ENCODE data around the gene DNAJB9. TPM values are rescaled to one million over a fixed set of nuclear protein-coding genes. Genes with fewer than 3 reads are reported as not detected.

The DNAJB9 gene
- polyA plus RNA-seq, 3 donors, result 18.1 to 20.7 (median 18.4) TPM

DNA sequence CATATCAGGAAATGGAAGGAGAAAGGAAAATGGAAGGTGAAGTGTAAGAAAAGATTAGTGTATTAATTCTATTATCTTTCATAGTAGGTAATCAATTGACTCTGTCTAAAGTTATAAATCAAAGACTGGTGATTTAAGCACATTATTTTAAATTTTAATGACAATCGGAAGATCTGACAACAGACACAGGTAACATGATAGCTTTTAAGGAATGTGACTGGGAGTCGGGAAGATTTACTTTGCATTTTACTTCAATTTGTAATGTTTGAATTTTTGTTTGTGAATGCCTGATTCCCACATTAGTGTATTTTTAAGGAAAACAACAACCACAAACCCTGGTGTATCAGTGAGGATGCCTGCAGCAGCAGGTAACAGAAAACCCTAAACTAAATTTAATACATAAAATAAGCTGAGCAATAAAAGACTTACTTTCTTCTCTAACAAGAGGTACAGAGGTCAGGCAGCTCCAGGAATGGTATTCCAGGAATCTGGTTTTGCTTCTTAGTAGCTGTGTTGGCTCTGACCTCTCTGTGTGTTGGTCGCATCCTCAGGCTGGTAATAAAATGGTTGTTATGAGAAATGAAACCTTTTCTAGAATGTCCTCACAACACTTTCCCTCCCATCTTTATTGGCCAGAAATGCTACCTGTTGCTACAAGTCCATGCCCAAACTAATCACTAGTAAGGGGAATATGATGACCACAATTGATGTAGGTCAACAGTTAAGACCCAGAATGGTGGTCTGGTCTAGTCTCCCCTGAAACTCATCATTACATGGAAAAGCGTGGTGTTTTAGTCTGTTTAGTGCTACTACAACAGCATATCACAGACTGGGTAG lies 12.2 kb downstream of the DNAJB9 start:
- Histone ChIP-seq H3K79me2 (ENCODE audit: insufficient read depth, low read length) (no peaks in the 10 kb centered on the region), H3K36me3 (replicated peaks in 1 of 2; ENCODE audit: control insufficient read depth in 1 of 2, insufficient read depth in 2 of 2, low read length in 2 of 2) (peaks cover 5 to 15% of the 10 kb centered on the region in 2 donors), H4K20me1 (ENCODE audit: insufficient read depth, low read length) (no peaks in the 10 kb centered on the region), H3K27ac (ENCODE audit: low read depth in 1 of 2, low read length in 2 of 2) (no peak overlapping the region), H3K4me3 (replicated peaks in 1 of 3; ENCODE audit: low read depth in 2 of 3, low read length in 3 of 3) (no peak overlapping the region), H3K4me1 (ENCODE audit: control insufficient read depth in 1 of 2, insufficient read depth in 2 of 2, low read length in 2 of 2) (no peaks in the 10 kb centered on the region), H3K4me2 (replicated peaks; ENCODE audit: extremely low read depth, low read length, poor library complexity, severe bottlenecking) (no peak overlapping the region), H3K9ac (ENCODE audit: insufficient read depth, low read length, poor library complexity, severe bottlenecking) (no peak overlapping the region), H2AFZ (ENCODE audit: insufficient read depth, low read depth, low read length, poor library complexity, severe bottlenecking) (no peak overlapping the region), H3K9me3 (replicated peaks in 1 of 2; ENCODE audit: control insufficient read depth in 1 of 2, insufficient read depth in 1 of 2, low read length in 2 of 2) (peaks cover 13 to 17% of the 10 kb centered on the region in 2 donors), H3K27me3 (ENCODE audit: control insufficient read depth in 2 of 2, insufficient read depth in 2 of 2, low read length in 2 of 2) (no peaks in the 10 kb centered on the region)
- TF ChIP-seq, protein P1, sequence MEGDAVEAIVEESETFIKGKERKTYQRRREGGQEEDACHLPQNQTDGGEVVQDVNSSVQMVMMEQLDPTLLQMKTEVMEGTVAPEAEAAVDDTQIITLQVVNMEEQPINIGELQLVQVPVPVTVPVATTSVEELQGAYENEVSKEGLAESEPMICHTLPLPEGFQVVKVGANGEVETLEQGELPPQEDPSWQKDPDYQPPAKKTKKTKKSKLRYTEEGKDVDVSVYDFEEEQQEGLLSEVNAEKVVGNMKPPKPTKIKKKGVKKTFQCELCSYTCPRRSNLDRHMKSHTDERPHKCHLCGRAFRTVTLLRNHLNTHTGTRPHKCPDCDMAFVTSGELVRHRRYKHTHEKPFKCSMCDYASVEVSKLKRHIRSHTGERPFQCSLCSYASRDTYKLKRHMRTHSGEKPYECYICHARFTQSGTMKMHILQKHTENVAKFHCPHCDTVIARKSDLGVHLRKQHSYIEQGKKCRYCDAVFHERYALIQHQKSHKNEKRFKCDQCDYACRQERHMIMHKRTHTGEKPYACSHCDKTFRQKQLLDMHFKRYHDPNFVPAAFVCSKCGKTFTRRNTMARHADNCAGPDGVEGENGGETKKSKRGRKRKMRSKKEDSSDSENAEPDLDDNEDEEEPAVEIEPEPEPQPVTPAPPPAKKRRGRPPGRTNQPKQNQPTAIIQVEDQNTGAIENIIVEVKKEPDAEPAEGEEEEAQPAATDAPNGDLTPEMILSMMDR (IDR thresholded peaks at IDR 0.05), result no peak
- Mint-ChIP-seq H3K4me3 (no peak overlapping the region), H3K9me3 (peaks cover 5 to 20% (median 17%) of the 10 kb centered on the region in 7 donors), H3K36me3 (peaks cover 4 to 14% of the 10 kb centered on the region in 2 donors), H3K4me1 (peaks cover under 1% of the 10 kb centered on the region), H3K27me3 (ENCODE audit: low read depth in 3 of 3) (peaks cover 0 to 6% (median 0%) of the 10 kb centered on the region in 3 donors), H3K27ac (no peak overlapping the region)
- no CpG with 5 or more reads among the region's 4 CpGs for WGBS (ENCODE audit: insufficient coverage)
- intact Hi-C loops (cut with micrococcal nuclease), result no loop called here
- DNase-seq, result no peak

DNA sequence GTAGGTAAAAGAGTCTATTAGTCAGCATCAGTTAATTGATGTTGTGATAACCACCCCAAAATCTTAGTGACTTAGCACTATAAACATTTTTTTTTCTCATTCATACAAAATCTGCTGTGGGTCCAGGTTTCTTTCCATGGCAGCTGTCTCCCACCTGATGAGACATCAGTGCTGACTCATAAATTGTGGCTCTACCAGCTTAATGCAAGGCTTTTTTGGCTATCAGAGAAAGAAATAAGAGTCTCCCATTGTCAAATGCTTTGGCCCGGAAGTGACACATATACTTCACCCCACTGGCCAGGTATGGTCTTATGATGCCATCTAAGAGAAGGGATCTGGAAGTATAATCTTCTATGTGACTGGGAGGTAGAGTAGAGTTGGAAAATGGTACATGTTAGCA lies 14.5 kb downstream of the DNAJB9 start:
- Histone ChIP-seq H4K20me1 (ENCODE audit: insufficient read depth, low read length) (no peaks in the 10 kb centered on the region), H3K79me2 (ENCODE audit: insufficient read depth, low read length) (no peaks in the 10 kb centered on the region), H2AFZ (ENCODE audit: insufficient read depth, low read depth, low read length, poor library complexity, severe bottlenecking) (no peak overlapping the region), H3K9ac (ENCODE audit: insufficient read depth, low read length, poor library complexity, severe bottlenecking) (no peak overlapping the region), H3K36me3 (replicated peaks in 1 of 2; ENCODE audit: control insufficient read depth in 1 of 2, insufficient read depth in 2 of 2, low read length in 2 of 2) (peaks cover 3 to 6% of the 10 kb centered on the region in 2 donors), H3K27ac (ENCODE audit: low read depth in 1 of 2, low read length in 2 of 2) (no peak overlapping the region), H3K27me3 (ENCODE audit: control insufficient read depth in 2 of 2, insufficient read depth in 2 of 2, low read length in 2 of 2) (no peaks in the 10 kb centered on the region), H3K4me3 (replicated peaks in 1 of 3; ENCODE audit: low read depth in 2 of 3, low read length in 3 of 3) (no peak overlapping the region), H3K4me2 (replicated peaks; ENCODE audit: extremely low read depth, low read length, poor library complexity, severe bottlenecking) (no peak overlapping the region), H3K9me3 (replicated peaks in 1 of 2; ENCODE audit: control insufficient read depth in 1 of 2, insufficient read depth in 1 of 2, low read length in 2 of 2) (peaks cover 8 to 13% of the 10 kb centered on the region in 2 donors), H3K4me1 (ENCODE audit: control insufficient read depth in 1 of 2, insufficient read depth in 2 of 2, low read length in 2 of 2) (no peaks in the 10 kb centered on the region)
- WGBS (ENCODE audit: insufficient coverage), result no CpG with 5 or more reads among the region's 1 CpG
- Mint-ChIP-seq H3K27ac (no peak overlapping the region), H3K4me1 (no peaks in the 10 kb centered on the region), H3K9me3 (peaks cover 0 to 15% (median 11%) of the 10 kb centered on the region in 7 donors), H3K36me3 (peaks cover 0 to 7% of the 10 kb centered on the region in 2 donors), H3K4me3 (no peak overlapping the region), H3K27me3 (ENCODE audit: low read depth in 3 of 3) (peaks cover 0 to 6% (median 0%) of the 10 kb centered on the region in 3 donors)
- TF ChIP-seq, protein P1 (IDR thresholded peaks at IDR 0.05), result no peak
- DNase-seq, result no peak
- intact Hi-C loops (cut with micrococcal nuclease), result no loop called here

All from CD14-positive monocyte (primary cell).